Stomach (tissue), 4 donors: Measurements from ENCODE around the gene FAM20C.

Source experiments
- CTCF ChIP-seq, 7 experiments: fragments of 450-650 bp in 4 of 7; fragments of 200-600 bp in 3 of 7; sonication (generic) in 3 of 7; IDR thresholded peaks; one replicate each; pipeline ENCODE4 v1.5.1; 2016 to 2019; ENCODE audit warnings: antibody characterized with exemption in 7 of 7, control low read depth in 2 of 7, mild to moderate bottlenecking in 1 of 7
- EP300 ChIP-seq: sonication (generic); formaldehyde crosslinking; IDR thresholded peaks from one replicate; pipeline ENCODE4 v1.6.1; 2017; ENCODE audit warnings: antibody characterized with exemption
- POLR2A ChIP-seq, 4 donors: fragments of 450-650 bp; IDR thresholded peaks; one replicate each; pipeline ENCODE4 v1.6.1; 2016; ENCODE audit warnings: antibody characterized with exemption in 4 of 4, control low read depth in 2 of 4, mild to moderate bottlenecking in 1 of 4, moderate library complexity in 1 of 4
- POLR2AphosphoS5 ChIP-seq, 3 donors: sonication (generic); formaldehyde crosslinking; IDR thresholded peaks; one replicate each; pipeline ENCODE4 v1.6.1; 2016; ENCODE audit warnings: antibody characterized with exemption in 3 of 3

DNA sequence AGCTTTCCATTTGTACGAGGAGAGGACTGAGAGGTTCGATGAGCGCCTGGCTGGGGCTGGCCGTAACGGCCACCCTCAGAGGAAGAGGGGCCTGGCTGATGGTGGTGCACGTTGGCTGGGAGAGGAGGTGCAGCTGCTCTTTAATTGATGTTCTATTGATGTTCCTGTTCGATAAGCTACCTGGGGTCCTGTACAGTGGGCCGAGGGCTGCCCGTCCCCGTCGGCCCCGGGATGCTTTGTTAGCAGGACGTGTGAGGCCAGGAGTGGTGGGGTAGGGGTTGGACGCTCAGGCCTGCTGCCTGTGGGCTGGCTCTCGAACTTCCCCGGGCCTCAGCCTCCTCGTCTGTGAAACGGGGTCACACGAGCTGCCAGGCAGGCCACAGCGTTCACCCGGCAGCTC is 25.4 kb downstream of the FAM20C start:
- TF ChIP-seq CTCF (IDR thresholded peaks at IDR 0.05) (no peak), EP300 (no peak), POLR2A (IDR thresholded peaks at IDR 0.05) (no peak), POLR2AphosphoS5 (IDR thresholded peaks at IDR 0.05) (no peak)
